ENCODE results near the gene CHD2.

CHD2 gene

DNA sequence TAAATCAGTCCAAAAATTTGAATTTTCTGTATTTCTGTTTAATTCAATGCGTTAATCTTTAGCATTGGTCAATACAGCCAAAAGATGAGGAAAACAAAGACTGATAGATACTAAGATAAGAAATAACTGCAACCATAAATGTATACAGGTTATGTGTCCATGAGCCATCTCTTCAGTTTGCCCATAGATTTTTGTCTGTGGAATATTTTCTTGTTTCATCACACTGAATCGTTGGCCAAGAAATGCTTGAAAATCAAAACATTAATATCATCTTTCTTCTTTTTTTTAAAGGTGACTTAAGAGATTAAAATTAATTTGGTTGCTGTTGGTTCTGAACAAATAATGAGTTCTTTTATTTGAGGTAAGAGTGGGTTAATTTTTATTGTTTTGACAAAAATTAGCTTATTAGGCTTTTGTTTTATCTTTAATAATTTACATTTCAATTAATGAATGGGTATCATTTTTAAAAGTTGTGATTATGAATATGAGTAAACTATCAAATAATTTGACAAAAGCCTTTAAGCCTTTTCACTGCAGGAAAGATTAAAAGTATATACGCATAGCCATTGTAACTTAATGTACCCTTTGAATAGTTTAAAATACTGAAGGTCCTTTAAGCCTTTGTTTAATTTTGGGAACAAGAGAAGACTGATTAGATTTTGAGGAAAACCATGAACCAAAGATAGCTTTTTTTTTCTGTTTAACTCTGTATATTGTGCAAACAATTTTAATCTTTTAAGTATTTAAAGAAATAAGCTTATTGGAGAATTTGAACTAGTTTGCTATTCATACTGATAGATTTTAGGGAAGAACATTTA lies 14.7 kb upstream of the CHD2 start:
- DNase-seq (ENCODE audit: low spot score), result no peak

DNA sequence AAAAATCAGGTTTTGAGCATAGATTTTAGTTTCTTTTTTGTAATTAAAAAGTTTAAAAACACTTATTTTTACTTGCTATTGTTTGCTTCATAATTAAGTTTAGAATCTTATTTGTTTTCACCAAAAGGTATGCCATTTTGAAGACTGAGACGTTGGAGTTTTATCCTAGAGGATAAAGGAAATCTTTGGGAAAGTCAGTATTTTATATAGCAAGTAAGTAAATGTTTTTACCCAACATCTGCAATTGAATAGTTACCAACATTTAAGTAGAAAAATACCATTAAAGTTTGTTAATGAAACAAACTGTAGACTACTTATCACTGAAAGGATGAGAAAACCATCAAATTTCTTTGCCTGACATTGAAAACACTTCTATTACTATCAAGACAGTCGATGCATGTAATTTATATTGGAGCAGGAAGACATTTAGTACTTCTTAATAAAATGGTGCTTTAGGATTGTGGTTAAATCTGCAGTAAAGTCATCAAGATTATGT lies 14.0 kb upstream of the CHD2 start:
- DNase-seq (ENCODE audit: low spot score), result no peak

DNA sequence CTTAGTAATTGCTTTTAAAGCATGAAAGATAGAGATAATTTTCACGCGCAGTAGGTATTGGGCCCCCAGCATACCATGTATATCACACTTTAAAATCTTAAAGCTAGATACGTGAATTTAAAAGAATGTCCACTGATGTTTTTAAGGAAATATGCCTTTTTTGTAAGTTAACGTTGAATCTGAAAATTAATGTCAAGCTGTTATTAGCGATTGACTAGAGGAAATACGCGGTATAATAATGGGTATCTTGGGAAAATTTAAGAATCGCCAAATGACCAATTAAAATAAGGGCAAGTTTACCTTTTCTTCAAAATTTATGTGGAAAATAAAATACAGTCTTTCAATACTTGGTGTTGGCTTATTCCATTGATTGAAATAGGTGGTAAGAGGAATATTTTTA lies 13.3 kb upstream of the CHD2 start:
- DNase-seq (ENCODE audit: low spot score), result no peak

DNA sequence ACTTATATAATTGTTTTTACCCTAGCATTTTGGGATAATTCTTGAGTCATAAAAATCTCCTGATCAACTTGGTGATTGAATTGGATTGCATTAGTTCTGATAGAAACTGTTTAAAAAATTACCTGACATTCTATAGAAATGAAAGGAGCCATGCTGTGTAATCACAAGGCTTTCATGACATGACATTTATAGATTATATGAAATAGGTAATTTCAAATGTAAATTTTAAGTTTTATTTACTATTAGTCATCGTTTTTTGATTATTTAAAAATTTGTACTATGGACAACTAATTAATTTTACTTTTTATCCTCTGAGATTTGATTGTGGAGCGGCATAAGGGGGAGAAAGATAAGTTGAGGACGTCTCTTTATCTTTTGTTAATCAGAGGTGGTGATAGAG lies 12.3 kb upstream of the CHD2 start:
- DNase-seq (ENCODE audit: low spot score), result no peak

DNA sequence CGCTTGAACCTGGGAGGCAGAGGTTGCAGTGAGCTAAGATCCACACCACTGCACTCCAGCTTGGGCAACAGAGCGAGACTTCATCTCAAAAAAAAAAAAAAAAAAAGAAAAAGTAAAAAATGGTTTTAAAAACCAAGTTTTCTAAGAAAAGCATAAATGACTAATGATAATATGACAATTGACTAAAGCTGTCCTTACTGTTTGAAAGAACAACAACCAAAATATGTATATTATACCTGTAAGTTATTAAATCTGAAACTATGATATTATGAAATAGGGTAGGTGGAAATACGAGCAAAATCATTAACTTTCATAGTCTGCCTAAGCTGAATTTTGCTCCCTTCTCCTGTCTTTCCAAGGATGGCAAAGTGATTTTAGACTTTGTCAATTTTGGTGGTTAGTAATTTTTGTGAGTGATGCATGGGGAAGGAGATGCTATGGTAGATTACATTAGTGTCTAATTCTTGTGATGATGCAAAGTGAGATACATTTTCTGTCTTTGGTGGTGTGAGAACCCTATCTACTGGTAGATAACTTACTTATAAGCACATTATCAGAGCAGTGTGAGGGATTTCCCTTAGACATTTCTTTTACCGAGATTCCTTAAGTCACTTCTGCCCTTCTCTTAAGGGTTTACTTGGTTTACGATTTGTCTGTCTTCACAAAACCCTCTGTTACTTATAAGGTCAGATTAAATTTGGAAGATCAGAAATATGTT lies 10.6 kb upstream of the CHD2 start:
- no peak for DNase-seq (ENCODE audit: low spot score)

DNA sequence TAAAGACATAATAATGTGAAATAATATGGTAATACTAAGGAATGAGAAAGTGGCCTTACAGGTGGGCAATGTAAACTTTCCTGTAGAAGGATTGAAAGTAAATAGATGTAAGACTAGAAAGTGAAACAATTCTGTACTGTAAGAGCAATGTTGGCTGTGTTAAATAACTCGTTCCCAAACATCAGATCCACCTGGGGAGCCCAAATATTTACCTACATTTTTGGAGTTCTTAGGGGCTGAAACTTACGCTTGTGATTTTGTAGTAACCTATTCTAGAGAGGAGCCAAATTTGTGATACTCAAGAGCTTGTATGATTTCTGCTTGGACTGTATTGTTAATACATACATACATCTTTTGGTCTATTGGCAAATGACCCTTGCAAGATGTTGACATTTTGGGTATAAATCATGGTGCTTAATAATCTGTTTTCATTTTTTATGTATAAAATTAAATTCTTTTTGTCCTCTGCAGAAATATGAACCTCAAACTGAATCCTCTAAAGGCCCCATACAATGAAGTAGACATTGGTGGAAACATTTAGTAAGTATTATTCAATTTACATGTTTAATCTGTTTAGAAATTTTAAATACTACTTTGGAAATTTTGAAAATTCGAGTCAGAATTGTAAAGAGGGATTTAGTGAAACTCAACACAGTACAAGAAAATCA lies 8.5 kb upstream of the CHD2 start:
- no peak for DNase-seq (ENCODE audit: low spot score)

DNA sequence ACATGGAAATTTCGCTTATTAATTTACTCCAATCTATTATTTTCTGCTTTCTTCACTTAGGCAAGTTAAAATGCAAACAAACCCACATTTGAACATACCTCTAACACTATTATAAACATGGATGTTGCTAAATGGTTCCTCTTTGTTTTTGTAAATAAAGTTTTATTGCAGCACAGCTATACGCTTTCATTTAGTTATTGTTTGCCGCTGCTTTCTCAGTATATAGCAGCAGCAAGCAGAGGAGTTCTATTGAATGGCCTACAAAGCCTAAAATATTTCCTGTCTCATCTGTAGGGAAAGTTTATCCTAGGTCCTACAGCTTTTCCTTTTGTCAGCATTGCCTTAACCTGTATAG lies 7.9 kb upstream of the CHD2 start:
- no peak for DNase-seq (ENCODE audit: low spot score)

DNA sequence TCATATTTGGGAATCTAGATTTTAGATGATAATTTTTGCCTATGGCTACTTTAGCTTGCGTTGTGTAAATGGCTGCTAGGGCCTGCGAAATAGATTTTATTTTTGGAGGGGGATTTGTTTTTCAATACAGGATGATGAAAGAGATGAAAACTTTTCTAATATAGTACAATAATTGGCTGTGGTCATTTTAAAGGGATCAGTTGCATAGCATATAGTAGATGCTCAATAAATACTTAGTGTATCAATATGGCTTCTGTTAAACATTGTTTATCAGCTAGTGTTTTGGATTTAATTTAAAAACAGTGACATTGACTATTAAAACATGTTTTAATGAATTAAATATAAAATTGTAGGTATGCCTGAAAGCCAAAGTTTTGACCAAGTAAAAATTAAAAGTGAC lies 6.9 kb upstream of the CHD2 start:
- DNase-seq (ENCODE audit: low spot score), result no peak

DNA sequence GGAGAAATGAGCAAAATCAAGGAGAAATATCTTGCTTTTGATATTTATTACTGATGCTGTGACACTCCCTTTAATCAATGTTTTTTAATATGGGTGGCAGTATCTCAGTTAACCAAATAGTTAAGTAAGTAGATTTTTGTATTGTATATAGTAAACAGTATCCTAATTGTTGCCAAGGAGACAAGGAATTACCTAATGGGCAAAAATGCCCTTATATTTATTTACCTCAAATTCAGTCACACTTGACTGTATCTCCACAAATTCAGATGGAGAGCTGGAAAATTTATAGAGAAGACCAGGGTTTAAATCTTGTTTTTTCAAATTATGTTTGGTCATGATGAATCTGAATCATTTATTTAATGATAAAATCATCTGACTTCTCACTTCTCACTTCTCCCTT lies 3.6 kb upstream of the CHD2 start:
- DNase-seq (ENCODE audit: low spot score), result no peak

DNA sequence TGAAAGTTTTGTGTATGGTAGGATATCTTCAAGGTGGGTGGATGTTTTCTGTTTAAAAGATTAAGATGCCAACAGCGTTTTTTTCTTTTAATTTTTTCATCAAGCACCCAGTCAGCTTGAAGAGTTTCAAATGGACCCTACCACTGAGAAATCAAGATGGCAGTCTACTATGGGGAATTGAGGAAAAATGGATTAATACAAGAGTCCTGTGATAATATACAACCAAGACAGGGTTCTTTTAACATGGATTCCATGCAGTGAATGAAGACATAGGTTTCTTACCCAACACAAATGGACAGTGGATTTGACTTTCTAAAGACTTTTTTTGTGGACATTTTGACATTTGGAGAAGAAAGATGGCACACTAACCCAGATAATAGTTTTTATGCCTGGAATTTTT lies 2.5 kb upstream of the CHD2 start:
- DNase-seq (ENCODE audit: low spot score), result no peak

DNA sequence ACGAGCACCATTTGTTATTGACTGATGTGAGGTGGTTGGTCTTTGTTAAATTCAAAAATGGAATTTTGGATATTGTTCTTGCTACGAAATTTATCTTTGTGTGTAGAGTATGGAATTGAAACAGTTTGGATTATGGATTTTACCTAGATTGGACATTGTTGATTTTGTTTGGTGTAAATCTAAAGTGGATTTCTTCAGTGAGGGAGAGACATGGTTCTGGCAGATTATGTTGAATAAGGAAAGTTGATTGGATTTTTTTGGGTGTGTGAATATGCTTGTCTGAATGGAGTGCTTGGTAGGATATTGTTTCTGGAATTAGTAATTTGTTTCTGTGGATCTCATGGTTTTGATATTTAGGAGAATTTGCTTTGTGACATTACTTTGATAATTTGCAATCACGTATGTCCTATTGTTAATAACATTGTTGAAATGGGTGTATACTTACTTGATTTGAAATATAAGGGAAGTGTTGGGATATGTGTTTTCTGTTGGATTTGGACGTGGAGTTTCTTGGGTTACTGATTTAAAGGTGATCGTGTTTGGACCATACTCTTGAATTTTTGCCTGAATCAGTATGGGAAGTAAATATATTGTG lies 1.0 kb upstream of the CHD2 start:
- DNase-seq (ENCODE audit: low spot score), result no peak

DNA sequence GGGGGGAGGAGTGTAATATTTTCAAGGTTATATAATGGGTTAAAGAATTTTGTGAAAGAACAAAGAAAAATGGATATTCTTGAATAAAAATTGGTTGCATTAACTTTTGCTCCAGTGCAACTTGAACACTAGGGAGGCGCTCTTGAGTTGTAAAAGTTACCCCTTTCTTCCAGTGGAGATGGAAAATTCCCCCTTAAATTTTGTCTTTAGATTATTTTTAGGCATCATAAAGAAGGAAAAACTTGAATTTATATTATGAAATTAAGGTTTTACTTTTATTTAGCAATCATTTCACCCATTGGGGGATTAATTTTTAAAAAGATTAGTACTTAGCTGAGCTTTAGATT lies 550 bp upstream of the CHD2 start:
- DNase-seq (ENCODE audit: low spot score), result no peak

DNA sequence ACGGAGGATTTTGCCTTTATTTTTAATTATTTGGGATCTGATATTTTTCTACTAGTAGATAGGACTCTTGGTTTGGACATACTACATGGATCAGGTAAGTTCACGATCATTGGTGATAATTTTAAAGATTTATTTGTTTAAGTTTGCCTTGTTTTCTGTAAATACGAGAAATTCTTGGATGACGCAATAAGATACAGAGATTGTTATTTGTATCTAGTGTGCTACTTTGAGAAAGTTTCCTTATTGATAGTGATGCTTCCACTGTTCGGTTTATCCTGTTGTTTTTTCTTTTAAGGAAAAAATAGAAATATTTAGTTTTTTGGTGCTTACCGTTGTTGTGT lies 577 bp downstream of the CHD2 start:
- DNase-seq (ENCODE audit: low spot score), result no peak

DNA sequence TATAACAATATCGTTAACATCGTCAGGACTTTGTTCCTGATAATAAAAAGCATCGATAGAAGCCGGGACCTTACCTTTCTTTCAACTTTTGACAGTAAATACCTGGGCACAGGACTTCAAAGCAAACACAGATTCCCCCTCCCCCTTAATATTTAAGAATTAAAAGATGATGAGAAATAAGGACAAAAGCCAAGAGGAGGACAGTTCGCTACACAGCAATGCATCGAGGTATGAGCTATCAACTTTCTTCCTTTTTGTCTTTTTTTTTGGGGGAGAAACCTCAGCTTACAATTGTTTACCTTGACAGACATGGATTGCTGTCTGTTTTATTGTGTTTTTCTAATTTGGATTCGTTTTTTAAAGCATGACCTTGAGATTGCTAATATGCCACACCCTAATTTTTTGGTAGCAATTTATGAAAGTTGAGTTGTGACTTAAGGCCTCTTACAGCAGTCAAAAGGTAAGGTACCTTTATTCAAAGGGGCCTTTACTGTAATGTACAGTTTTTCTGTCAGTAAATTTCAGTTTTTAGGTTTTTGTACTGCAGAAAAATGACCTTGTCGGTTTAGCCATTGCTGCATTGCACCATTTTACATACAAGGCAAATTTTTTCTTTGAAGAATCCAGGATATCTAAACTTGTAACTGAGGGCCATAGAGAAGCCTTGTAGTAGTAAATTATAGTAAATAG lies 1.1 kb downstream of the CHD2 start:
- DNase-seq (ENCODE audit: low spot score), result peak; percentile 35

DNA sequence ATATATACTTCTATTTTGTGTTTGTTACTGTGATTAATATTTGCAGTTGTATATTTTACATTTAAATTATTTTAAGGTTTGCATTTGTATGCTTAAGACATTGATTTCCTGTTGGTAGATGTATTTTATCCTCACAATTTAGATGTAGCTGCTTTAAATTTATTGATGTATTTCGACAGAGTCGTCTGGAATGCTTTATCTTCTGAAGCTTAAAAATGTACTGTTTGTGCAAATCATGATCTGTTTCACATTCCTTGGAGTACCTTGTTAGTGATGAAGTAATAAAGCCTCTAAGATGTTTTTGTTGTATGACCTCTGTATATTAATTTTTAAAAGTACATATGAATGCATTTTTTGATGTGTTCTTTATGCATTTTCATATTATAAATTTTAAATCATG lies 1.9 kb downstream of the CHD2 start:
- DNase-seq (ENCODE audit: low spot score), result peak; percentile 34

DNA sequence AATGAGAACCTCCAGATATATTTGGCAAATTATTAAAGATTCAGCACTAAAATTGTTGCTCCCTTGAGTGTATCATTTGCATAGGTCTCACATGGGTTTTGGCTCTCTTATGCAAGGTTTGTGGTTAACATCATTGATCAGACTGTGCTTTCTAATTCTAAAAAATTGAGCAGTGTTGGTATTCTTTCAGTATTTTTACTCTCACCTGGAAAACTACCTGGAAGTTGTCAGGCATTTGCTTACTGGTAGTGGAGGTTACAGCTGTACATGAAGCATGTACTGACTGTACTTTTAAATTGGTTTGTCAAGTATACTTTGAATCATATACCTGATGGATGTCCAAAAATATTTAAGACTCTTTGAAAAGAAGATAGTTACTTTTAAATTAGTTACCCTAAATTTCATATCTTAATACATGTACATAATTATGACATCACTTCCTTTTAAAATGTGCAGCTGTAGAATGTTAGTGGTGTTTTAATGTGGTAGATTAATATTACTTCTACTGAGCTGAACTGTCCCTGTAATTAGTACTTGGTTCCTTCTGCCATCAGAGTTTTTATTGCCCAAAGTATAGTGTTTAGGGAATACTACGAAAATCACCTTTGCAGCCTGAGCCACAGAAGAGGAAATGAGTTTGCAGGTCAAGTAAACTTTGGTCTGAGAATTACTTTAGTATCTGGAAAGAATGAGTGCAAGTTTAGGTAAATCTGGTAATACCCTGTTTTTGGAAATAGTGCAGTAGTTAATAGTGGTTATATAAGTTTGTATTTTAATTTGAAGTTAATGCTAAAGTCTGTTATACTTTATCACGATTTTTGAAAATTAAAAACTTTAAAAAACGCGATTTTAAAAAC lies 2.8 kb downstream of the CHD2 start:
- peak; percentile 33 for DNase-seq (ENCODE audit: low spot score)

DNA sequence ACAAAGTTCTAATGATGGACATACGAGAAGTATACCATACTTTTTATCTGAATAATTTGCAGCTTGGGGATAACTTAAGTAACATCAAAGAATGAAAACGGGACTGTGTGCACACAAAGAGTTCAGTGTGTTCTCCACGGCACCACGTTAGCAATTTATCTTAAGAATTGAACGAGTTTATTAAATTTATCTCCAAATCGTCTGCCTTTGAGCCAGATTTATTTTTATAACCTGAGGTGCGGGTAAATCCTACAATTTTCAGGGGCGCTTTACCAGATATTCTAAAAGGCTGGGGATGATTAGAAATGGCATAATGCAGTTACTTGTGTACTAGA lies 3.5 kb downstream of the CHD2 start:
- DNase-seq (ENCODE audit: low spot score), result no peak

DNA sequence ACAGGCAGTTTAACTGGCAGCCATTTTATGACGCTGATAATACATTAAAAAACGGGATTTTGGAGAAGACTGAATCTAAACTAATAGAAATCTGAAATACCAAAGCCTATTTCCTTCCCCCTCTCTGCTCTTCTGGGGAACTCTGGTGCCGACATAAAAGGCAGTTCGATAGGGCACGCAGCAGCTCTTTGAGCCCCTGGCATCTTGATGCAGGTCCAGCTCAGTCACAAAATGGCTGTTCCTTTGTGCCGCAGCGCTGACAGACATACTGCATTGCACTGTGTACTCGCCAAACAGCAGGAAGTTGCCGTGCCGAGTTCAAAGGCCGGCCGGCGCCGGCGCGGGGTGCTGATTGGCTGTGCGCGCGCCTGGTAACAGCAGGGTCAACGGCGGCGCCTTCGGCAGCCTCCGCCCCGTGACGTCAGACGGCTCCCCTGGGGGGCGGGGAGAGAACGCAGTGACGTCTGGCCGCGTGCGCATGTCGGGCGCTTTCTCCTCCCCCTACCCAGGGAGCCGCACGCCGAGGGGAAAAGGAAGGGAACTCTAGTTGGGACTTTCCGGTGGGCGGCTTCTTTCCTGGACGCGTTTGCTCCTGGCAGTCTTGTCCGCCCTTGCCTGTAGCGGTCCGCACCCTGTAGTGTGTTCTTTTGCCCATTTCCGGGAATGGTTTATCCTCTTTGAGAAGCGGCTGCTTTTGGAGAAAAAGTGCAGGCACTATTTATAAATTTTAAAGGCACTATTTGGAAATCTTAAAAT lies 4.0 kb downstream of the CHD2 start:
- DNase-seq (ENCODE audit: low spot score), result peak; percentile 99

DNA sequence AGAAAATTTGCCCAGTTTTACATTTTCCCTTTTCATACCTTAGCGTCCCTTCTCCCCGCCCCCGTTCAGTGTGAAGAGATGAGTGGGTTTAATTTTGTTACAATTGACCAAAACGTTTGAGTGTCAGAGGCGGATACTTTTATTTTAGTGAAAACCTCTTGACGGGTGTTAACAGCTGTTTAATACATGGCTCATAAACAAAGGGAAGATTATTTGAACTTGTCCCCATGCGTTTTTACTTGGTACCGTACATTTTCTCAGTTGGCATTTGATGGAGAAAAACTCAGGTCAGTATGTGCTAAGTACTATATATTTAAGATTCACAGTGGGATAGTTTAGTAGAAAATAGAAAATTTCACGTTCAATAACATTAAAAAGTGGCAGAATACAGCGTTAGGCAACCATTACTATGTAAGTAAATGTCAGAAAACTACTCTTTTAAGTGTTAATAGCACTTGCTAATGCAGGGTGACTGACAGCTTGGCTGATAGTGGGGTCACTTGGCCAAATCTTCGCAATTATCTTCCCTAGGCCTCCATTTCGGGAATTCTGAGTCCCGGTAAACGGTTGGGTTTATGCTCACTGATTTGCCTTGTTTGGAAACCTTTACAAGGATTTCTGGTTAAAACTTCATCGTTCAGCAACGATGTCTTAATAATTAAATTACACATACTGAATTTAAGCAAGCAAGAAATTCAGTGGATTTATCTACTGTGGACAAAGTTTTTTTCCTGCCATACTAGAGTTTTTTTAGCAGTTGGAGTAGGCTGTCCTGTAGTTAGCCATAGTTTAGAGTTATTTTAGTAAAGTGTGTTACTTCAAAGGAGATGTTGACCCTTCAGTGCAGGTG lies 4.8 kb downstream of the CHD2 start:
- DNase-seq (ENCODE audit: low spot score), result peak; percentile 55

DNA sequence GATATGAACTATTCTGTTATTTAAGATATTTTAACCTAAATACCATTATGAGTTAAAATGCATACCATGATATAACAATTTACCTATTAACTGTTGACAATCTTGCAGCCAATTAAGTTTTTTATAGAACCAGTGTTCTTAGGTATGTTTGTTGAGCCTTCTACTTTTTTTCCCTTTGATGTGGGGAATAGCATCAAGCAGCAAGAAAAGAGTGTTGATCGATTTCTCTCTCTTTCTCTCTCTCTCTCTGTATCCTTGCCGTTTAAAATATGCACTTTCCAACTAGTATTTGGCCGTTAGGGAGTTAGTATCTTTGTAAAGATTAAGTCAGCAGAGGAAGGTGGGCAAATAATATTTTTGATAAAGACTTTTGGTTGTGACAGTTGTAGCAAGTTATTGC lies 5.9 kb downstream of the CHD2 start:
- DNase-seq (ENCODE audit: low spot score), result no peak
